Right kidney (tissue), 9 donors: ENCODE data around the gene DCT.
"Not testable (repeated sequence)": the region's sequence is repeated elsewhere in the genome, so short reads cannot be mapped to it uniquely, and the experiment has no call there.

ENCODE experiments used
- DNase-seq: peaks from one replicate; pipeline ENCODE4 v3.0.0-alpha.2; 2016
- long read RNA-seq, 8 donors: transcript quantifications; one replicate each; lab custom pipeline, GENCODE V29; 2026

Gene DCT
- long read RNA-seq, donor 1, result 0 reads
- long read RNA-seq, donor 2, result 0 reads
- long read RNA-seq, donor 3, result 0 reads
- long read RNA-seq, donor 4, result 0 reads
- long read RNA-seq, donor 5, result 0 reads
- long read RNA-seq, donor 6, result 0 reads
- long read RNA-seq, donor 7, result 0 reads
- long read RNA-seq, donor 8, result 0 reads

DNA sequence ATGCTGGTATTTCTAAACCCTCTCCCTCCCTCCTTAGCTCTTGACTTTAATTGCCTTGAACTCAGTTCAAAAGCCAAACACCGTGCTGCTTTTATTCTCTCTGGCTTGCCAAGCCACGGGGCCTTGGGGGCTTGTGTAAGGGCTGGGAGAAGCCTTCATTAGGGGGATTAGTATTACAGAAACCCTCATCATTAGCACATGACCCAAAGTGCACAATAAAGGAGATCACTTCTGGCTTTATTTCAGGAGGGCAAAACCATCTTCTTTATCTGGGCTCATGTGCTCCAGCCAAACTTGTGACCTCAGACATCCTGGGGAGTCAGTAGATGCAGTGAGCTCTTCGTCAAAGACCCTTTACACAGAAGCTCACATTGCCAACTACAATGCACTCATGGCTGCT is at the start of gene DCT:
TSS of gene DCT (minus strand) at position 67 of the 400 bp plus-strand sequence. CDS start 427 bp downstream, outside the sequence.
- DNase-seq, result no peak

DNA sequence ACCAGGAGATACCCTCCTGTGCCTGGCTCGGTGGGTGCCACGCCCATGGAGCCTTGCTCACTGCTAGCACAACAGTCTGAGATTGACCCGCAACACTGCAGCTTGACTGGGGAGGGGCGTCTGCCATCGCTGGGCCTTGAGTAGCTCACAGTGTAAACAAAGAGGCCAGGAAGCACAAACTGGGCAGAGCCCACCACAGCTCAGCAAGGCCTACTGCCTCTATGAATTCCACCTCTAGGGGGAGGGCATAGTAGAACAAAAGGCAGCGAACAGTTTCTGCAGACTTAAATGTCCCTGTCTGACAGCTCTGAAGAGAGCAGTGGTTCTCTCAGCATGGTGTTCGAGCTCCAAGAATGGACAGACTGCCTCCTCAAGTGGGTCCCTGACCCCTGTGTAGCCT is 47.5 kb upstream of the DCT start:
- DNase-seq, result not testable (repeated sequence)

DNA sequence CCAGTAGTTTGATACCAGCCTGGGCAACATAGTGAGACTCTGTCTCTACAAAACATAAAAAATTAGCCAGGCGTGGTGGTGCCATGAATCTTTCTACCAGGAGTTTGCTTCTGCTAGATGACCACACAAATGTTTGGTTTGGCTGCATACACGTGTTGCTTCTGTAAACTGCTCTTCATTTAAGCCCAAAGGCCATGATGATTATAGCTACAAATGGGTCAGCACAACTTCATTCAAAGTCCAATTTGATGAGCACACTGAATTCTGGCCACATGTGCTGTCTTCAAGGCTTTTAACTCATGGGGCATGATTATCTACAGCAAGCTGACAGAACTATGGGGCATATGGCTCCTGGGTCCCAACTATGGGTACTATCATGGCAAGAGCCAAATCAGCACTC is 46.3 kb upstream of the DCT start:
- no peak for DNase-seq

DNA sequence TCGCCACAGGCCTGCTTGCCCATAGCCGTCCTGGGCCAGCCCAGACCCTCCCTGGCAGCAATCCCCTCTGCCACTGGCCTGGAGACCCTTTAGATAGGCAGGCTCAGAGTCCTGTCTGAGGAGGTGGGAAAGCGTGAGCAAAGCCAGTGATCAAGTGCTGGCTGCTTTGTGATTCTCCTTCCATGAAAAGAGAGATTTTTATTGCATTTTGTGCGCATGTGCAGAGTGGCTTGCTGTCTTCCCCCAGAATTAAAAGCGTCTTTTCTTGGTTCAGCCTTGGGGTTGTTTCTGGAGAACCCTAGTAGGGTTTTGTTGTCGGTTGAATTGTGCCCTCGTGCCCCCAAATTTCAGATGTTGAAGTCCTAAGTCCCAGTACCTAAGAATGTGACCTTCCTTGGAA is 44.9 kb upstream of the DCT start:
- no peak for DNase-seq

DNA sequence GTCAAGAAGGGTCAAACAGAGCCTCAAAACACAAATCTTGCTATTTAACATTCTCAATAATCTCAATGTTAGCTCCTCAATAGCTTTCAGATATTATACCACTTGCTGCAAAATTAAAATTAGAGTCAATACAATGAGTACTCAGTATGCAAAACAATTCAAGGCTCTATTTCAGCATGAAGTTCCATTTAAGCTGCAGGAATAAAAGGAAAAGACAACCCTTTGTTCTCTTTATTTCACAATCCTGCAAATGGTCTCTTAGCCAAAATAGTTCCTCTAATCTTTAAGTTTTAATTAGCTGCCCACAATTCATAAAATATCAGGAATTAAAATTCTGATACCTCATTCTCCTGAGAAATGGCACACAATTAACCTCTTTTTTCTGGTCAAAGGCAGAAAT is 40.5 kb upstream of the DCT start:
- DNase-seq, result no peak

DNA sequence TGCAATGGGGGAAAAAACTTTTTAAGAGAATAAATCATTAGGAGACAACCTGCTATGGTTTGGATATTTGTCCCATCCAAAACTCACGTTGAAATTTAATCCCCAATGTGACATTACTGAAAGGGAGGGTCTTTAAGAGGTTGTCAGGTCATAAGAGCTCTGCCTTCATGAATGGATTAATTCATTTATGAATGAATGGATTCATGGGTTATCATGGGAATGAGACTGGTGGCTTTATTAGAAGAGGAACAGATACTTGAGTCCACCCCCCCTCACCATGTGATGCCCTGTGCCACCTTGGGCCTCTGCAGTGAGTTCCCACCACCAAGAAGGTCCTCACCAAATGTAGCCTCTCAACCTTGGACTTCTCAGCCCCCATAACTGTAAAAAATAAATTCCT is 37.0 kb upstream of the DCT start:
- DNase-seq, result no peak

DNA sequence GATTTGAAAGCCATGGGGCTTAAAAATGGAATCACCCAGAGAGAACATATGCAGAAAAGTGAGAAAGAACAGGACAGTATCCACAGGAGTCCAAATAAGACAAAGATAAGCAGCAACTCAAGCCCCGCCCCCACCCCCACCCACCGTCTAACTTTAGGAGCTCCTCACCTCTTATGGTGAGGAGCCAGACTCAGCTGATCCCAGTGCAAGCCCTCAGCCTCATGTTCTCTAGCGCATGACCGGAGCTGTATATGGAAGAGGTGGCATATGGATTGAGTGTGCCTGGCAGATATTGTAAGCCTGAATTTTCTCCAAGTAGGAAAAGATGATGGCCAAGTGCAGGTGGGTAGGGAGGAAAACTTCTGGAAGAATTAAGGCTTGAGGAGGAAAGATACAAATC is 36.4 kb upstream of the DCT start:
- DNase-seq, result no peak

DNA sequence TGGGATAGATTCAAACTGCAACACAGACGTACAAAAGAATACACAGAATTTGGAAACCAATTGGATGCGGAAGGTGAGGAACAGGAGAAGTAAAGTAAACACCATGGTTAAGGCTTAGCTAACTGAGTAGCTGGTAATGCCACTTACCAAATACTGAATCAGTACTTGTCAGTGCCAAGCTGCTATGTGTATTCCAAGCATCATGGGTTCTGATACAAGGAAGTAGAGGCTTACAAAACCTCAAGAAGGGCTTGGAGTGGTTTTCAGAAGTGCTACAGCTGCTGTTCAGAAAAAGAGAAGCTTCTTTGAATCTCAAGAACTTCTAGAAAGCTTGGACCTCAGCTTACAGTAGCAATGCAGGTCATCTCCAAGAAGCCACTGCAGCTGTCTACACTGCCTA is 35.9 kb upstream of the DCT start:
- no peak for DNase-seq

DNA sequence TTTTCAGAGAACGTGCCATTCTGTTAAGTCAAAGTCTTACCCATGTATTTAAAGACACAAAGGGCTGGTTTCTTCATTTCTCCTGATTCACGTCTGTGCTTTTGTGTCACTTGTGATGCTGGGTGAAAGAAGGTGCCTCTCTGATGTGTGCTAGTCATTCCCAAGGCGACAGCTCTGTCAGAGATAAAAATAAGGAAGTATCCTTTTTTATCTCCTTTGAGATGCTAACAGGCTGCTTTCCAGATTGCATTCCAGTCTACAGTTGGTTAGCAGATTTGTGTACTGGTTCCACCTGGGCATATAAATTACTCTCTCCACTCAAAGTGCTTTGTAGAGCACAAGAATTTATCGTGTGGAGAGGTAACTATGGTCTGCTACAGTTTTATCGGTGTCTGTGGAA is 33.5 kb upstream of the DCT start:
- no peak for DNase-seq

DNA sequence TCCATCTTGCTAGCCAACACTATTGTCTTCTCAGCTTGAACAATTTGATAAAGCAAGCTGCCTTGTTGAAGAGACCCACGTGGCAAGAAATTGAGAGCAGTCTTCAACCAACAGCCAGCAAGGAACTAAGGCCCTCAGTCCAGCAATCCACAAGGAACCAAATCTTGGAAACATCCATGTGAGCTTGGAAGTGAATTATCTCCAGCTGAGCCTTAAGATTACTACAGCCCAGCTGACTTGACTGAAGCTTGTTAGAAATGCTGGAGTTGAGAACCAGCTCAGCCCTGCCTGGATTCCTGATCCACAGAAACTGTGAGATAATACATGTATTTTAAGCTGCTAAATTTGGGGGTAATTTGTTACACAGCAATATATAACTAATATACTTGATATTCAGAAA is 26.2 kb upstream of the DCT start:
- DNase-seq, result no peak

DNA sequence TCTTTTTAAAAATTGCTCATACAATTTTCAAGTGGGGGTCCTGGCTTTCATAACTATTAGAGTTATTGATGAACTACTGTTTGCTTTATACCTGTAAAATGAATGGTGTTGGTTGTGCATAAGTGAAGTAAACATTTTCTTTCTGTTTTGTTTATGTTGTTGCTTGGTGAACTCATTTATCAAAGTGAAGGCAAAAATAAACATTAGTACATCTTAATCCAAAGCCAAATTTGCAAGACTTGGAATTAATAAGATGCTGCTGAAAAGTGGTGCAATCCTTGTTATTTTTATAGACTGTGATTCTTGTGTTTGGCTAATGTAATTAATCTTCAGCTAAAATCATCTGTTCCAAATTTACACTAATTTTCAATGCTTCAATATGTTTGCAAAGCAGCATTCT is 24.4 kb upstream of the DCT start:
- DNase-seq, result no peak

DNA sequence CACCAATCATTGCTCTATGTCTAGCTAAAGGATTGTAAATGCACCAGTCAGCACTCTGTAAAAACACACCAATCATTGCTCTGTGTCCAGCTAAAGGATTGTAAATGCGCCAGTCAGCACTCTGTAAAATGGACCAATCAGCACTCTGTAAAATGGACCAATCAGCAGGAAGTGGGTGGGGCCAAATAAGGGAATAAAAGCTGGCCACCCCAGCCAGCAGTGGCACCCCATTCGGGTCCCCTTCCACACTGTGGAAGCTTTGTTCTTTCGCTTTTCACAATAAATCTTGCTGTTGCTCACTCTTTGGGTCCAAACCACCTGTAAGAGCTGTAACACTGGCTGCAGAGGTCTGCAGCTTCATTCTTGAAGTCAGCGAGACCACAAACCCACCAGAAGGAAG is 19.3 kb upstream of the DCT start:
- not testable (repeated sequence) for DNase-seq

DNA sequence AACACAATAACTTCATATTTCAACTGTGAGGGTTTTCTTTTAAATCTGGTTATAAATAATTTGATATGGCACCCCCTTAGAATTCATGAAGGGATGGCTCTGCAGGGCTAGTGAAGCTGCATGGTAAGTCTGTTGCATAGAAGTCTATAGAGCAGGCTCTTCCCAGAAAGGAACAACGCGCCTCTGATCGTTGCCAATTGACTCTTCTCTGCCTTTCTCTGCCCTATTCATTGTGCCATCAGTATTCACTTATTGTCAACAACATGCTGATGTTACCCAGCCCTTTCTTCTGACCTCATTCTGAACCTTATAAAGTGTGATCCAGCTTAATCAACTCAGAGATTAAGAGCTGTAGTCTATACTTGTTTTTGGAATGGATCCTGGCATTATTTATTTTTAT is 16.3 kb upstream of the DCT start:
- no peak for DNase-seq

DNA sequence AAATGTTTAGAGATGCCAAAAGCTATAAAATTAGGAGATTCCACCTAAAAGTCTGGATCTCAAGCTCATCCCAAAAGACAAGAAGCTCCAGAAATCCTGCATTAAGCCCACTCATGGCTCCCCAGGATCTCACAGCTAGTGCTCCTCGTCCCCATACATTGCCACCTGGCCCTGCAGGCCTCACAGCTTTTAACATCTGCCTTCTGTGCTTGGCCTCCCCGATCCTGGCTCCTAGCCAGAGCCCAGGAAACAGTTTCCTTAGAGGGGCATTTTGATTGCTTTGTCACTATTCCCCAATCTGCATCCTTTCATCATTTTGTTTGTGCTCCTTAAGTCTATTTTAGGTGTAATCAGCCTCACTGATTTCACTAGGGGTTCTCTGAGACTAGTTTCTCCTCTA is 14.5 kb upstream of the DCT start:
- DNase-seq, result no peak

DNA sequence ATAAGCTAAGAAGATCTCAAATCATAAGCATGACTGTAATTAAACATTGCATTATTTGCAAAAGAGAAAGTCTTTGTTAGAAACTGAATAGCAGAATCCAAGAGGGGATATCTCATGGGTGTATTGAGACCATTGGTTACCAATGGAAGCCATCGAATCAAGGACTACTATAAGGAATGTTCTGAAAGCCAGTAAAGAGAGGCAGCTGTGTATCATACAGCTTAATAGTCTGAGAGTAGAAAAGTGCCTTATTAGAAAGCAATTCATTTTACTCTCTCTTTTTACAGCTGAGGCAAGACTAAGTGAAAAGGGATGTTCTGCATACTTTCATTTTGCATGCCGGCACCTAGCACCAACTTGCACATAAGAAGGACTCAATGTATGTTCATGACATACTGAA is 7.6 kb upstream of the DCT start:
- DNase-seq, result no peak

DNA sequence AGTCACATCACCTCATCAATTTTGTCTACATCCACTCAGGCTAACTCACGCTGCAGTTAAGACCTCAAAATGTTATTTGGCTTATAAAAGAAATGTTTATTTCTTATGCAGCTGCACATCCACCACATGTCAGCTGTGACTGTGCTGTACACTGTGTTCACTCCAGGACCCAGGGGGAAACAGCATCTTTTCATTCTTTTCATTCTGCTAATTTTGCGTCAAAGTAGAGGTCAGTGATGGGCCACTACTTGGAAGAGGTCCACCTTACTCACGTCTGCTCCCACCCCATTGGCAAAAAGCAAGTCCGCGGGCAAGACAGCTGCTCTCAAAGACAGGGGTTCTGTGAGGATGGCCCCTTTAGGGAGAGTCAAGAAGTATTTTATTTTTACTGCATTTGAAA is 4.5 kb upstream of the DCT start:
- DNase-seq, result no peak

DNA sequence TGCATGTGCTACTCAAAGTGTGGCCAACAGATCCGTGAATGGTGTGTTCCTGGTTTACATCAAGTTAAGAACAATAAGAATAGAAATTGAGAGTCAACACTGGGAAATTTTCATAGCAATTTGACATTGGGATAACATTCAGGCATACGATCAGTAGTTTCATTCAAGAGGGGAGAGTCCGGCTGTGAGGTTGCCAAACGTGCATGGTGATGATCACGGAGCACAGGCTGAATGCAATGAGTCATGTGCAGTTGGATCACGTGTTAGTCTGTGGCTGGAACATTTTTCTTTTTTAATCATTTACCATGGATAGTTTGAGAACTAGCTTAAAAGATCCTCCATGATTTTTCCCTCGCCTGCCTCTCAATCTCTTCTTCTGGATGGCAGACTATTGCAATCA is 2.5 kb upstream of the DCT start:
- DNase-seq, result no peak

DNA sequence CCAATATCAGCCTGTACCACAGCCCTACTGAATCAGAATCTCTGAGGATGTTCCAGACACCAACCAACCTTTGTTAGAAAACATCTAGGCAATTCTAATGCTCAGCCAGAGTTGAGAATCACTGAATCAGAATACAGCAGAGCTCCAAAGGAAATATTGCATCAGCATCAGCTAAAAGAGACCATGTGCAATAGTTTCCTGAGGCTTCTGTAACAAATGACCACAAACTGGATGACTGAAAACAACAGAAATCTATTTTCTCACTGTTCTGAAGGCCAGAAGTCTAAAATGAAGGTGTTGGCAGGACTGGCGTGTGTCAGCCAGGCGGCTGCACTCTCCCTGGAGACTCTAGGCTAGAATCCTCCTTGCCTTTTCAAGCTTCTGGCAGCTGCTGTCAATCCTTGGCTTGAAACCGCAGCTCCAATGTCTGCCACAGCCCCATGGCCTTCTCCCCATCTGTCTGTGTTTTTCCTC is 1.2 kb upstream of the DCT start:
- DNase-seq, result no peak

DNA sequence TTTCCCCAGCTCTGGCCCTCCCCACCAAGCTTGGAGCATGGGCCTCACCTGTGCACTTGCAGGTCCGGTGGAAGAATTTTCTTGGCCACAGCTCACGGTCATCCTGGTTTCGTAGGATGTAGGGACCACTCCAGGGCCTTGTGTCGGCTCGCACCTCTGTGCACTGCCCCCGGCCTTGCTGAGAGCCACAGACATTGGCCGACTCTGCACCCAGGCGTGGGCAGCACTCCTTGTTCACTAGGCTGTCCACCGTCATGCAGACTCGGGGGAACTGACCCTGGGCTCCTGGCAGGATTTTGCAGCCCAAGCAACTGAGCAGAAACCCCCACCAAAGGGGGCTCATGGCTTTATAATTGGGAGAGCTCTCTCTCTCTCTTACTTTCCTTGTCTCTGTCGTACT is 569 bp downstream of the DCT start:
- DNase-seq, result no peak

DNA sequence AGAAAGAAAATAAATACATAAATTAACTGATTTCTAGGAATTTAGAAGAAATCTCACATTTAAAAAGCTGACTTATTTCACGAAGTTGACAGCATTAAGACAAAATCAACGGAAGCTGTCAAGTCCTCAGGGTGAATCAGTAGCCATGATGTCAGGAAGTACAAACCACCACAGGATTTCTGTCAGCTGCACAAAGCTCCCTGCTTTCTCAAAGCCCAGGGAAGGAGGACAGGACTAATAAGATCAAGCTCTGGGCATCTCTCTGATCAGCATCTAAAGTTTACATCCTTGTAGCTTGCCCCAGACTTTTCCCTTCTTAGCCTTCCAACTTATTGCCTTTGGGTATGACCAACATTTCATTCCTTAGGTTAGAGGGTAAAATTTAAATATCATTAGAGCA is 9.4 kb downstream of the DCT start:
- no peak for DNase-seq

DNA sequence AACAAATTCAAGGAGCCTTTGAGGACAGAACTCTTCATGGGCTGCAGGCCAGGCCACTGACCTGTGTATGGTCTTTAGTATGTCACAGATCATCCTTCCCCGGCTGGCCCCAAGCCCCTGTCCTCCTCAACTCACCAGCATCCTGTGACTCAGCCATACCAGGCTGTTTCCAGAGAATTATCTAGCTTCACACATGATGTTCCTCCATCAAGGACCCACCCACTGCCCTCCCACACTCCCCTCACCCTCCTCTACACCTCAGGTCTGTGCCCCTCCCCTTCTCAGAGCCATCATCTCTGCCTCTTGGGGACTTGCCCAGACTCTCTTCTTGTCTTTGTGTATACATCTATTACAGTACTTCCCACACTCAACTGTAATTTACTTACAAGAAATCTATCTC is 14.7 kb downstream of the DCT start:
- no peak for DNase-seq

DNA sequence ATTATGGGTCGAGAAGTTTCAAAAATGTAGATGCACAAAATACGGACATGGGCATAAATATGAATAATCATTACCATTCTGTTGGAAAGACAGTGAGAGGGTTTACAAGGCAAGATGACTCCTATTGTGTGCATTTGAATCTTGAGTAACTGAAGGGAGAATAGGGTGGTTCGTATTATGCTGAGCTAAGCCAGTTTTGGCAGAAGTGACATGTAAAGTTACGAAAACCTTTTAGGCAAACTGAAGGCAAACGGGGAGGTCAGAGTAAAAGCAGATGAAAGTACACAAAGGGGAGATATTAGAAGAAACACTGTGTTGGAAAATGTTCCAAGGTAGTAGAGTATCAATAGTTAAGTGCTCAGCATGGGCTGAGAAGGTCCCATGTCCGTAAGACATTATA is 16.8 kb downstream of the DCT start:
- no peak for DNase-seq

DNA sequence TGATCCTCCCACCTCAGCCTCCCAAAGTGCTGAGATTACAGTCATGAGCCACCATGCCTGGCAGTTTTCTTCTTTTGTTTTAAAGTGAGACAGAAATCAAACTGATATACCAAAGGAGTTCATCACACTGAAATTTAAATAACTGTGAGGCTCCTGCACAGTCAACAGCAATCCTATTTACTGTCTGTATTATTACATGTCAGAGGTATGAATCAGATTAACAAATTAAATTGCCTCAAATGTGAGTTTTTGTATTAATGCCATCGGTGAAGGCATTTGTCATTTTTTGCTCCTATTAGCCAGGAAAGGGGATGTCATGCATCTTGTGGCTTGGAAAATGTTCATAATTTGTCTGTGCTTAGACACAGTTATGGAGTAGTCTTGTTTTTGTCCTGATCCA is 20.4 kb downstream of the DCT start:
- DNase-seq, result no peak

DNA sequence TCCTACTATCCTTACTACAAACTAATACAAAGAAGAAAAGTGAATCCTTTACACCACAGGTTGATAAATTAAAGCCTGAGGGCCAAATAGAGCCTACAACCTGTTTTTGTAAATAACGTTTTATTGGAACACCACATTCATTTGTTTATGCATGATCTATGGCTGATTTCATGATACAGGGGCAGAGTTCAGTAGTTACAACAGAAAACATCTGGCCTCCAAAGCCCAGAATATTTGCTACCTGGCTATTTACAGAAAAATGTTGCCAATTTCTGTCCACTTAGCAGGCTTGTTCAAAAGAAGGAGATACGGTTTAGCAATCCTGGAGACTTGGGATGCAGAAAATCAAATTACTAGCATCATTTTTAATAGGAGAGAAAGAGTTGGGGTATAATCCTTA is 24.1 kb downstream of the DCT start:
- DNase-seq, result no peak

DNA sequence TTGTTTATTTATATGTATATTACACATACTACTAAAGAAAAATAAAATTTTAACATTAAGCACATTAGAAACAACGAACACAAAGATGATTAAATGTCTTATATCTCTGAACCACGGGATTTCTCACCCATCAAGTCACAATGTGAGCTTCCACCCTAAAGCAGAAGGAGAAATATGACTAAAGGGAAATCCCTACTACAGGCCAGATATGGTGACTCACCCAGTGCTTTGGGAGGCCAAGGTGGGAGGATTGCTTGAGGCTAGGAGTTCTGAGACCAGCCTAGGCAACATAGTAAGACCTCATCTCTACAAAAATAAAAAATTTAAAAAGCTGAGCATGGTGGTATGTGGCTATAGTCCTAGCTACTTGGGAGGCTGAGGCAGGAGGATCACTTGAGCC is 24.6 kb downstream of the DCT start:
- no peak for DNase-seq
